ENCODE results near the gene WDR64. TPM values are rescaled to one million over a fixed set of nuclear protein-coding genes. Genes with fewer than 3 reads are reported as not detected.
A peak's percentile ranks its signal among the peaks of the same experiment; 100 is the strongest.

WDR64 gene
- total RNA-seq, 1 donor from 2014 or later = not detected

GRCh38 chr1:241631674-241632073 lies 20.4 kb upstream of the WDR64 start:
- no peak for DNase-seq

DNA sequence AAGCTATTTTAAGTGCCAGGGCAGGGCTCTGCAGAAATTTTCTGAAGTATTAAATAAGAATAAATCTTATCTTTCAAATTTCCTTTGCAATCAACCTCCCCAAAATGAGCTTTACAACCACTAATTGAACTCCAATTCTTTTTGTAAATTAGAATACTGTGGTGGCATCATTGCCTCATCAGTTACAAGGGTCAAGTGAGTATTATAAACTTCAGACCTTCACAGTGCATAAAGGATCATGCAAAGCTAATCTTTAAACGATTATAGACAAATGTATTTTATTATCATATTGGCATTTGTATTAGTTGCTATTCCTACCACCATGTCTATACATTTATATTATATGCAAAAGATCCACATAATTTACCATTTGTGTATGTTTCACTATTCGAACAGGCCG lies 19.1 kb upstream of the WDR64 start:
- no peak for DNase-seq

DNA sequence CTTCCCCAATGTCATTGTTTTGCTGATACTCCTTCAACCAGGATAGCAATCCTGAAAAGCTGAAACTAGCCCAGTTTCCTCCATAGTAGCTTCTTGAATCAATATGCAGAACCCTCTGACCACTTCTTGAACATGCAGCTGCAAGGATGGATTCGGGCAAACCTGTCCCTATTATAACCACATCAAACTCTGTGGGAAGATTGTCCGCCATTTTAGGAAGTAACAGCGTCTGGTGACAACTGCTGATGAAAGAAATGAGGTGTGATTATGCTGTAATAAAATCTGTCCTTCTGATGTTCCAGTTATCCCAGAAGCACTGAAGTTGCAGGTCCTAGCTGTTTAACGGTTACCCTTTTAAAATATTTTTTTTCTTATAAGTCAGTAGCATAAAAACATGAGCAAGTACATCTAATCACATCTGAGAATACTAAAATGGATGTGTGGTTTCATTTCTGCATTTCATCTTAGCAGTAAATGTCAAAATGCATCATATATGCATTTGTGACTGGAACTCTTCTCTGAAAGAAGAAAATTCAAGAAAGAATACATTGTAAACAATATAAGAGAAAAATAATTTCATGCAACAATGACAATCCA lies 16.4 kb upstream of the WDR64 start:
- DNase-seq = no peak

DNA sequence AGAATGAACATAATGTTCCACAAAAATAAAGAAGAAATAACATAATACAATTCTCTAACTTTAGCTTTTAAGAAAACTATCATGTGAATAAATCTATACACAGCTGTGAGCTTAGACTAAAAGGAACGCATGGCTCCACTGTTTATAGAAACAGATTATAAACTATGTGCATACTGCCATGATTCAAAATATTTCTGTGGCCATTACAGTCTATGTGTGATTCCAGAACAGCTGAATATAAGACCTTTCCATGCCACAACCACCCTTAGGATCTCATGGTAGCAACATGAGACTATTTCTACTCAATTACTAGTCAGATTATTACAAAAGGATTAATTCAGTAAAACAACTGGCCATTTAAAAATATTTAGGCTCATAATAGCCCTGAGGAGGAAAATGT lies 15.8 kb upstream of the WDR64 start:
- DNase-seq = no peak

- DNase-seq = no peak
These were observed 15.0 kb upstream of the WDR64 start for GRCh38 chr1:241637046-241637590.

DNA sequence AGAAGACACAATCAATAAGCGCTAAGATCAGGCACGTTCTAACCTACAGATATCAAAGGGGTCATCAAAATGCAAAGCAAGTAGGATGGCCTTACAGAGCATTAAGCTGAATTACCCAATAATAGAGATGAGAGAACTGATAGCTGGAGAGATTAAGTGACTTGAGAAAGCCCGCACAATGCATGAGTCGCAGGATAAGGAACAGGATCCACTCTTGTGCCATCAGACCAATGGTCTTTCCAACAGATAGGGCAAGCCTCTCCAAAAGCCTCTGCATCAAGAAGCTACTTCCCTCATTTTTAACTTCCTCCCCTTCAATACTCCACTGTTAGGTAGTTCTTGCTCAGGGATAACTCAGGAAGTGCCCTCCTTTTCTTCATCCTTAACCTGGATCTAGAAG lies 14.5 kb upstream of the WDR64 start:
- no peak for DNase-seq

DNA sequence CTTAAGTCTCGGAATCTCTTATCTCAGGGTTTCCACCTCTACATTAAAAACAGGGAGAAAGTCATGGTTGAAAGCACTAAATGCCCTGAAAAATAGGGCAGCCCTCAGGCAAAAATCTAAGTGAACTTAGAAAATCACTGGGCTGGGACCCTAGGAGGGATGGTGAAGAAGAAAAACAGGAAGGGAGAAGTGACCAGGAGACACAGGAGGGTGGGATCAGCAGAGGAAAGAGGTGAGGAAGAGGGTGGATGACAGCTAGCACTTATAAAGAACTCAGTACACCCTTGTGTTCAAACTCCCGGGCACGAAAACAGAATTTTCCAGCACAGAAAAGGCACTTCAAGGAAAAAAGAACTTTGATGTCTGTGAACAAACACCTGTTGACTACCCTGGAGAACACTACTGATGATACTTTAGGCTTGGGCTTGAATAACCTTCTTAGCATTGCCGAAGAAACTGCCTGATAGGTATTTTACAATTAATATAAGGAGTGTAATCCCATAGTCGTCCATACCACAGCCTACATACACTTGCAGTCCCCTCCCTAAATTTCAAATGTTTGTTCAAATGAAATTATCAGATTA lies 13.9 kb upstream of the WDR64 start:
- DNase-seq = no peak

- DNase-seq = peak; percentile 12
These were observed 13.0 kb upstream of the WDR64 start for GRCh38 chr1:241638909-241639622.

DNA sequence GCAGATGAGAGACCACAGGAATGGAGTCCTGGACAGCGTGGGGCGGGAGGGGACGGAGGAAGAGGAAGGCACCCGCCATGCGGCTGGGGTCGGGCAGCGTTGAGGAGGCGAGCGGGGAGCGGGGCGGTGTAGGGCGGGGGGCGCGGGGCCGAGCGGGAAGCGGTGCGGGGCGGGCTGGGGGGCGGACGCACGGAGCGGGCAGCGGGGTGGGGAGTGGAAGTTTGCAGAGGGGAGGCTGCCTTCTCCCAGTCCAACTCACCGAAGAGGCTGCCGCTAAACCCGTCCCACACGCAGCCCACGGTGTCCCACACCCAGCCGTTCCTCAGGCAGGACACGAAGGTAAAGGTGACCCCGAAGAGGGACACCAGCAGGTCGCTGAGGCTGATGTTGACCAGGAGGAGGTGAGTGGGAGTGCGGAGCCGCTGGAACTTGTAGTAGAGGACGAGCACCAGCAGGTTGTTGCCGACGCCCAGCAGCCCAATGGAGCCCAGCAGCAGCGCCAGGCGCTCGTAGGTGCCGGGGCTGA lies 12.4 kb upstream of the WDR64 start:
- peak; percentile 13 for DNase-seq

GRCh38 chr1:241640149-241640866 lies 11.8 kb upstream of the WDR64 start, which contains the start of the genes CHML and OPN3:
Gene CHML, minus strand, starts transcription at chr1:241640369. Its CDS starts 4,603 bp downstream, at chr1:241635766.
Gene OPN3, minus strand, starts transcription at chr1:241640369. Its CDS starts 115 bp downstream, at chr1:241640254.
- peak; percentile 80 for DNase-seq

DNA sequence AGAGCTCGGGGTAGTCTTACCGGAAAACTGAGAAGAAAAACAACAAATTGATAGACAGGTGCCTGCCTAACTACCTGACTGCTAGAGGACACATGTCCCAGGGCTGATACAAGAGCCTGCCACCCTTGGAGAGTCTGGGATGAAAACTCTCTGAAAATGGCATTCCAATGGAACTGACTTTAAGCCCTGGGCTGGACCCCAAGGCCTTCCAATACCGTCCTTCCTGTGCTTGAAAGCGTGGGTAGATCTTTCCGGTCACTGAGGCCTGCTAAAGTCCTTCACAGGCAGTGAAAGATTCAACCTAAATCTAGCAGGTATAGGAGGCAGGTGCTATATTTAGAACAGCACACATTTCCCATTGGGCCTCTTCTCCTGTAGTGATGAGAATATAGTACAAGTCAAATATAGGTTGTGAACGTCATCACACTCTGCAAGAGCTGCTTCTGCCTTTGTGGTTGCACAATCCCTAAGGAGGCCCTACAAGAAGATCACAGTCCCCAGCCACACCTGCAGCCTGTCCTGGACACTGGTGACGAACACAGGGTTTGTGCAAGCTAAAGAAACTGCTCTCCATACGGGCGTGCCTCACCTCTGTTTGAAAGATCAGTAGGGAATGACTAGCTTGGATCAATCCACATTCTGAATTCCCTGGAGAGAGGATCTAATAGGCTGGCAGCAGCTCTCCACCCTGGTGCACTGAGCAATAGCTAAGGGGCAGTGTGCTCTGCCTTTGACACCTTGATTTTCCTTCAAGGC lies 11.0 kb upstream of the WDR64 start:
- DNase-seq = no peak

- DNase-seq = no peak
These were observed 10.1 kb upstream of the WDR64 start for GRCh38 chr1:241641773-241642592.

- no peak for DNase-seq
These were observed 9.5 kb upstream of the WDR64 start for GRCh38 chr1:241642593-241642944.

- DNase-seq = no peak
These were observed 7.8 kb upstream of the WDR64 start for GRCh38 chr1:241644259-241644658.

DNA sequence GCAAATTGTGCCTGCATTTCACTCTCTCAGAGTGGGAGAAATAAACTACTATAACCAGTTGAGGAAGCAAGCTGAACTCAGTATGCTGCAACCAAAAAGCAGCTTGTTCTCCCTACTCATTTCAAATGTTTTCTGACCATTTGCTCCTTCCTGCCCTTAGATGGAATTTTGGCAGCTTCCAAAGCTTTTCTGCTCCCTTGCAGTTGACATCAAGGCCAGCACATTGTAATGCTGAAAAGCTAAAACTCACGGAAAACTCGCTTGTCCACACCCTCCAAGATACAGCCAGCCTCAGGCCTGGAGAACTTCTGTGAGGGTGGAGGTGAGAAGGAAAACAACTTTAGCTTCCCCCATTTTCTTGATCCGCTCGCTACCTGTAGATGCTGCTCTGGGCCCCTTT lies 6.9 kb upstream of the WDR64 start:
- DNase-seq = no peak

- DNase-seq = no peak
These were observed 5.9 kb upstream of the WDR64 start for GRCh38 chr1:241646201-241646600.

- DNase-seq = no peak
These were observed 4.4 kb upstream of the WDR64 start for GRCh38 chr1:241647658-241648057.

GRCh38 chr1:241648159-241648558 lies 3.9 kb upstream of the WDR64 start:
- no peak for DNase-seq

GRCh38 chr1:241654019-241654418 lies 1.9 kb downstream of the WDR64 start:
- no peak for DNase-seq

- DNase-seq = no peak
These were observed 2.6 kb downstream of the WDR64 start for GRCh38 chr1:241654641-241655040.

All from skin of body (tissue), 2 donors.